HG03103 (cell line): ENCODE data around the gene BTBD17.
"Not testable (repeated sequence)": the region's sequence is repeated elsewhere in the genome, so short reads cannot be mapped to it uniquely, and the experiment has no call there.

ENCODE experiments used
- ATAC-seq: cut with Tn5 transposase; IDR thresholded peaks from one replicate; pipeline ENCODE4 v1.9.1; 2021; ENCODE audit warnings: low read depth; ENCODE audit not compliant: unreplicated experiment

Gene BTBD17, protein sequence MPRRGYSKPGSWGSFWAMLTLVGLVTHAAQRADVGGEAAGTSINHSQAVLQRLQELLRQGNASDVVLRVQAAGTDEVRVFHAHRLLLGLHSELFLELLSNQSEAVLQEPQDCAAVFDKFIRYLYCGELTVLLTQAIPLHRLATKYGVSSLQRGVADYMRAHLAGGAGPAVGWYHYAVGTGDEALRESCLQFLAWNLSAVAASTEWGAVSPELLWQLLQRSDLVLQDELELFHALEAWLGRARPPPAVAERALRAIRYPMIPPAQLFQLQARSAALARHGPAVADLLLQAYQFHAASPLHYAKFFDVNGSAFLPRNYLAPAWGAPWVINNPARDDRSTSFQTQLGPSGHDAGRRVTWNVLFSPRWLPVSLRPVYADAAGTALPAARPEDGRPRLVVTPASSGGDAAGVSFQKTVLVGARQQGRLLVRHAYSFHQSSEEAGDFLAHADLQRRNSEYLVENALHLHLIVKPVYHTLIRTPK

DNA sequence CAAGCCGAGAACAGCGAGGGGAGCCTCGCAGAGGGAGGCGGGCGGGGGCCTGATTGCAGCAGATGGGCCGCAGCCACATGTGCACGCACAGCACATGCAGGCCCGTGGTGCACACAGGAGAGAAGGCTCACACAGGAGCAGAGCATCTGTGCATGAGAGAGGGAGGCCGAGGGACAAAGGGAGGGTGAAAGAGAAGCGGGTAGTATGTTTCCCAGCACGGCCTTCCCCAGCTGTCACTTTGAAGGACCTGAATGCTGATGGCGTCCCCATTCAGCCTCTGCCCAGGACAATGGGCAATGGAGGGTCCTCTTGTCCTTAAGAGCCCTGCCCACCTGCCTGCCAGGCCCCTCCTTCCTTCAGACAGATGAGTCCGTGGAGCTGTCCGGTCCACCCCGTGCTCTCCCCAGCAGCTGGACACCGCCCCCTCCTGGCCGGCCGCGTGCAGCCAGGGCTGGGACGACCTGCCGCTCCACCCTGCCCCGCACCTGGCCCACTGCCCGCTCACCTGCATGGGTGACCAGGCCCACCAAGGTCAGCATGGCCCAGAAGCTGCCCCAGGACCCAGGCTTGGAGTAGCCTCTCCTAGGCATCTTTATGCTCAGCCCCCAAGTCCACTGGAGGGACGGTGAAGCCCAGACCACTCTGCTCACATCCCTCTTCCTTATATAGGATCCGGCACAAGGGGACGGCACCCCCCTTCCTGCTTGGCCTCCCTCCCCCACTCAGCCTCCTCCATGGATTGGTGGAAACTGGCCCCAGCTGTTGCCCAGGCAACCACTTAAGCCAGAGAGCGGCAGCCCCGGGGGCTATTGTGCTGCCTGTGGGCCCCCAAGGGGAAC is at the start of gene BTBD17:
BTBD17 (minus strand) TSS at position 639 of the 839 bp plus-strand sequence; CDS start at position 590, 49 bp downstream.
- ATAC-seq = no peak

DNA sequence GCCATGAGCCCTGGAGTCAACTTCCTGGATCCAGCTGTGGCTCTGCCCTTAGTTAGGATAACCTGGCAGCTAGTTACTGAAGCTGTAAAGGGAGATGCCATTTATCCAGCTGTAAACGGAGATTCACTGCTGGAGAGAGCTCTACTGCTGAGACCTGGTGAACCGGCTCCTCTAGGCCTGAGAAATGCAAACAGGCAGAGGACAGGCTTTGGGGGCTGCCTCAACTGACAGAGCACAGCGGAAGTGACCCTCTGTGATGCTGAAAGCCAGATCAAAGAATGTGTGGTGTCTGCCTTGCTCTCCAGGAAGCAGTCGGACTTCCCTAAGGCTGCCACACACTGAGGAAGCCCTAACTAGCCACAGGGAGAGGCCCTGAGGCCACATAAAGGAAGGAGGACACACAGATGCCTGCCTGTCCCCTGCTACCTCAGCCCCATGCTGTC is 48.4 kb upstream of the BTBD17 start:
- no peak for ATAC-seq

GRCh38 chr17:74408815-74409214 is 47.1 kb upstream of the BTBD17 start:
- no peak for ATAC-seq

DNA sequence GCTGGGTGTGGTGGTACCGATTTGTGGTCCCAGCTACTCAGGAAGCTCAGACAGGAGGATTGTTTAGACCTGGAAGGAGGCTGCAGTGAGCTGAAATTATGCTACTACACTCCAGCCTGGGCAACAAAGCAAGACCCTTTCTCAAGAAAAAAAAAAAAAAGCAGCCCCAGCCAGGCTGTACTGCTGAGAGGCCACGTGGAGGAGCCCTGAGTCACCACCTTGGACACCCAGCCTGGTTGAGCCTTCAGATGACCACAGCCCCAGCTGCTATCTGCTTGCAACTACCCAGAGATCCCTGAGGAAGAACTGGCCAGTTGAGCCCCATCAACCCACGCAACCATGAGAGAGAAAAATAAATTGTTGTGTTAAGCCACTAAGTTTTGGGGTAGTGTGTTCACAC is 46.6 kb upstream of the BTBD17 start:
- ATAC-seq = no peak

GRCh38 chr17:74407384-74407783 is 45.7 kb upstream of the BTBD17 start:
- ATAC-seq = no peak

DNA sequence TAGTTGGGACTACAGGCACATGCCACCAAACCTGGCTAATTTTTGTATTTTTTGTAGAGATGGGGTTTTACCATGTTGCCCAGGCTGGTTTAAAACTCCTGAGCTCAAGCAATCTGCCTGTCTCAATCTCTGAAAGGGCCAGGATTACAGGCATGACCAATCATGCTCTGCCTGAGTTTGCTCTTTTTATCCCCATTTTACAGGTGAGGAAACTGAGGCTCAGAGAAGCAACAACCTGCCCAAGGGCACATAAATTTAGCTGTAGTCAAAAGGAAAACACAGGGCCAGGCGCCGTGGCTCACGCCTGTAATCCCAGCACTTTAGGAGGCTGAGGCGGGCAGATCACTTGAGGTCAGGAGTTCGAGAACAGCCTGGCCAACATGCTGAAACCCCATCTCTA is 43.6 kb upstream of the BTBD17 start:
- ATAC-seq = not testable (repeated sequence)

DNA sequence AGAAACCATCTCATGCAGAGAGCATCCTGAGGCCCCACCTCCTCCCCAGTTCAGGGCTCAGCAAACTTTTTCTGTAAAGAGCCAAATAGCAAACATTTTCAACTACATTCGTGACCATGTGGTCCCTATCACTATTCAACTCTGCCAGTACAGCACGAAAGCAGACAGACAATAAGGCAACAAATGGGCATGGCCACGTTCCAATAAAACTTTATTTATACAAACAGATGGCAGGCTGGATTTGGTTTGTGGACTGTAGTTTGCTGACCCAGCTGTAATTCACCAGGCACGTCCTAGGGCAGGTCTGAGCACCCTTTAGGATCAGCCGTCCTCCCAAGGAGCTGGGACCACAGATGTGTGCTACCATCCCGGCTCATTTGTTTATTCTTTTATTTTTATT is 43.1 kb upstream of the BTBD17 start:
- ATAC-seq = no peak

- no peak for ATAC-seq
Measured at GRCh38 chr17:74404218-74404617, 42.5 kb upstream of the BTBD17 start.

DNA sequence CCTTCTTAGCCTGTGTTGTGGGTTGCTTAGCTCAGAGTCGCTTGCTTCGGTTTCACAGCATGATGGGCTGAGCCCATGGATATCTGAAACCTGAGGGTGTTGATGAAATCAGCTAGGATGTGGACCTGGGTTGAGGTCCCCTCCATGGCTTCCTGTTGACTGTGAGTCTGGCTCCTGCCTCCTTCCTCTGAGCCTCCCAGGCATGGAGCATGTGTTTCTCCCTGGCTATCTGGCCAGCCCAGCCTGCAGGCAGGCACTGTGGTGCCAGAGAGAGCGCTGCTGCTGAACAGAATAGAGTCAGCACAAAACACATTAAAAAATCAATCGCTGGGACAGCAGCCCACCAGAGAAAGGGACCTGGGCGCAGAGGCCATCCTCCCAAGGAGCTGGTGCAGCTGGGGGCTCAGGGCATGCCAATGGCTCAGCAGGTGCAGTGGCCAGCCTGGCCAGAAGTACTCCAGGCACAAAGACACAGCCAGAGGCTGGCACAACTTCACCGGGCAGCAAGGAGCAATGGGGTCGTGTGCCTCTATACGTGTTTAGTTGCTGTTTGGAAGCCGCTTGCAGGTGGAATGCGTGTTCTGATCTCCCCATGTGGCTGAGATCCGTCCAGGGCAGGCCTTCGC is 42.0 kb upstream of the BTBD17 start:
- ATAC-seq = no peak

DNA sequence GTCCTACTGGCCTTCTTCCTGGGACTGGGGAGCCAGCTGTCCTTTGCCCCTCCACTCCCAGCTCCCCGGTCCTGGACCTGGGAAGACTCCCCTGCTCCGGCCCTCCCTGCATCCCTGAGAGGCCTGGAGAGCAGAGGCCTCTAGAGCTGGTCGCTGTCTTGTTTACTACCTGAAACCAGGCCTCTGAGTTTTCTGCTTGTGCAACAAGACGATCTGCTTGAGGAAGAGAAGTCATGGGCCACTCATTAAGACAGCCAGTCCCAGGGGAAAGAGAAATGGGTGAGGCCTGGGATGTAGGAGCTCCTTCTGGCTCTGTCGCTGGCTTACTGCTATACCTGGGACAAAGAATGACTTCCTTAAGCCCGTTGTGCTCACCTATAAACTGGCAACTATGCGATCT is 40.4 kb upstream of the BTBD17 start:
- ATAC-seq = no peak

GRCh38 chr17:74396567-74396966 is 34.9 kb upstream of the BTBD17 start:
- ATAC-seq = no peak

DNA sequence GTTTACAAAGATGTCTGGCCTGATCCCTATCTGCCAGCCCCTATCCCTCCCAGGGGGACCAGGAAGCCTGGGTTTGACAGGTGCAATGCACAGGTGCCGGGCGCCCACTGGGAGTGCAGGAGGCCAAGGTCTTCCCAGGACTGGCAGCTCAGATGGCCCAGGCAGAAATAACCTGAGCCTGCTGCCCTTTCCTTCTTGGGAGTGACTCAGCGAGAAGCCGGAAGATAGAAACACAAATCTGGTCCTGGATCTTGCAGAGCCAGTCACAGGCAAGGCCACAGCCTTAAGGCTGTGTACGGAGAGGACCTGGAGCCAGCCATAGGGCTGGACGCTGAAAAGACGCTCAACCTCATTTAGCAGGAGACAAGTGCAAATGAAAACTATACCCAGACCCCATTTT is 33.3 kb upstream of the BTBD17 start:
- no peak for ATAC-seq

- ATAC-seq = no peak
Measured at GRCh38 chr17:74394275-74394950, 32.7 kb upstream of the BTBD17 start.

- no peak for ATAC-seq
Measured at GRCh38 chr17:74393346-74393942, 31.8 kb upstream of the BTBD17 start.

GRCh38 chr17:74392848-74393247 is 31.2 kb upstream of the BTBD17 start:
- no peak for ATAC-seq

GRCh38 chr17:74391771-74392170 is 30.1 kb upstream of the BTBD17 start:
- ATAC-seq = no peak

GRCh38 chr17:74390680-74391653 is 29.3 kb upstream of the BTBD17 start:
- ATAC-seq = no peak

DNA sequence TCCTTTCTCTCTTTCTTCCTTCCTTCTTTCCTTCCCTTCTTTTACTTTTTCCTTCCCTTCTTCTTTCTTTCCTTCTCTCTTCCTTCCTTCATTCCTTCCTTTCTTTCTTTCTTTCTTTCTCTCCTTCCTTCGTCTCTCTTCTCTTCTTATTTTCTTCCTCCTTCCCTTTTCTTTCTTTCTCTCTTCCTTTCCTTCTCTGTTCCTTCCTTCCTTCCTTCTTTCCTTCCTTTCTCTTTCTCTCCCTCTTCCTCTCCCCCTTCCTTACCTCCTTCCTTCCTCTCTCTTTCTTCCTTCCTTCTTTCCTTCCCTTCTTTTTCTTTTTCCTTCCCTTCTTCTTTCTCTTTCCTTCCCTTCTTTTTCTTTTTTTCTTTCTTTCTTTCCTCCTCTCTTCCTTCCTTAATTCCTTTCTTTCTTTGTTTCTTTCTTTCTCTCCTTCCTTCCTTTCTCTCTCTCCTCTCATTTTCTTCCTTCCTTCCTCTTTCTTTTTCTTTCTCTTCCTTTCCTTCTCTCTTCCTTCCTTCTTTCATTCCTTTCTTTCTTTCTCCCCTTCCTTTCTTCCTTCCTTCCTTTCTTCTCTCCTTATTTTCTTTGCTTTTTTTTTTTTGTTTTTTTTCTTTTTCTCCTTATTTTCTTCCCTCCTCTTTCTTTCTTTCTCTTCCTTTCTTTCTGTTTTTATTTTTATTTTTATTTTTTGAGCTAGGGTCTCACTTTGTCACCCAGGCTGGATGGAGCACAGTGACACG is 28.4 kb upstream of the BTBD17 start:
- no peak for ATAC-seq
